ENCODE data around the gene OBSCN.

DNA sequence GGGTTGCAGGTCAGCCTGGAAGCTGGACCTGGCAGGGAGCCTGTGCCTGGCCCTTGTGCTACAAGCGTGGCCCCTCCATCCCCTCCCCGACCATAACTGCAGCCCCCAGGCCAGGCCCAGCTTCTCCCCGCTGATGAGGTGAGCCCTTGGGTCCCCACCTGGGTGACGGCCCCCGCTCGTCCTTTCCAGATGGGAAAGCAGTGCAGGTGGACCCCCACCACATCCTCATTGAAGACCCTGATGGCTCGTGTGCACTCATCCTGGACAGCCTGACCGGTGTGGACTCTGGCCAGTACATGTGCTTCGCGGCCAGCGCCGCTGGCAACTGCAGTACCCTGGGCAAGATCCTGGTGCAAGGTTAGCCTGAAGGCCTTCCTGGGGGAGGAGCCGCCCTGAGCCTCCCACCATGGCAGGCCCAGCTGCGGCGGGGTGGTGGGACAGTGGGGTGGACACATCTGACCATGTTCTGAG, 141.9 kb downstream of the OBSCN start:
- TF ChIP-seq TCF7L2 (IDR thresholded peaks at IDR 0.05; ENCODE audit: low read depth, low read length) (no peak), POLR2AphosphoS5 (IDR thresholded peaks at IDR 0.05; ENCODE audit: low read depth, low read length) (no peak), SIN3A (IDR thresholded peaks at IDR 0.05; ENCODE audit: borderline replicate concordance, insufficient read depth, low read depth, low read length) (no peak)
- TF ChIP-seq, protein P1, sequence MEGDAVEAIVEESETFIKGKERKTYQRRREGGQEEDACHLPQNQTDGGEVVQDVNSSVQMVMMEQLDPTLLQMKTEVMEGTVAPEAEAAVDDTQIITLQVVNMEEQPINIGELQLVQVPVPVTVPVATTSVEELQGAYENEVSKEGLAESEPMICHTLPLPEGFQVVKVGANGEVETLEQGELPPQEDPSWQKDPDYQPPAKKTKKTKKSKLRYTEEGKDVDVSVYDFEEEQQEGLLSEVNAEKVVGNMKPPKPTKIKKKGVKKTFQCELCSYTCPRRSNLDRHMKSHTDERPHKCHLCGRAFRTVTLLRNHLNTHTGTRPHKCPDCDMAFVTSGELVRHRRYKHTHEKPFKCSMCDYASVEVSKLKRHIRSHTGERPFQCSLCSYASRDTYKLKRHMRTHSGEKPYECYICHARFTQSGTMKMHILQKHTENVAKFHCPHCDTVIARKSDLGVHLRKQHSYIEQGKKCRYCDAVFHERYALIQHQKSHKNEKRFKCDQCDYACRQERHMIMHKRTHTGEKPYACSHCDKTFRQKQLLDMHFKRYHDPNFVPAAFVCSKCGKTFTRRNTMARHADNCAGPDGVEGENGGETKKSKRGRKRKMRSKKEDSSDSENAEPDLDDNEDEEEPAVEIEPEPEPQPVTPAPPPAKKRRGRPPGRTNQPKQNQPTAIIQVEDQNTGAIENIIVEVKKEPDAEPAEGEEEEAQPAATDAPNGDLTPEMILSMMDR (IDR thresholded peaks at IDR 0.05) = no peak
